Measurements from ENCODE around the gene DPYSL4. TPM values are rescaled to one million over a fixed set of nuclear protein-coding genes. Genes with fewer than 3 reads are reported as not detected.

DPYSL4 gene
- total RNA-seq, 2 donors from 2014 or later: 0.28 TPM; not detected in 1

DNA sequence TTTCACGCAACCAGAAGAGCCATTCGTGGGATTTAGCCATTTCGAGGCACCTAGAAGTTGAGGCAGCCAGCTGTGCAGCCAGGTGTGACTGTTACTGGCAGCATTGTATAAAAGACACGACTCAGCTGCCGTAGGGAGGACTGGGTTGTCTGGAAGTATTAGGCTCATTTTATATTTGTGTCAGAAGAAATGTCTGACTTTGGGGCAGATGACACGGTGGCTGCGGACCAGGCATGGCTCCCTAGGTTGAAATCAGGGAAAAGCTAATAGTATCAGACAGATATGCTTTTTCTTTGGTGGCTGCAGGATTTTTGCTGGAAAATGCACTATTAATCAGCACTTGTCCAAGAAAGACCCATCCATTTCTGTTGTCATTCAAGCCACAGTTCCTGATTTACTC lies 4.2 kb upstream of the DPYSL4 start:
- TF ChIP-seq, protein P1, sequence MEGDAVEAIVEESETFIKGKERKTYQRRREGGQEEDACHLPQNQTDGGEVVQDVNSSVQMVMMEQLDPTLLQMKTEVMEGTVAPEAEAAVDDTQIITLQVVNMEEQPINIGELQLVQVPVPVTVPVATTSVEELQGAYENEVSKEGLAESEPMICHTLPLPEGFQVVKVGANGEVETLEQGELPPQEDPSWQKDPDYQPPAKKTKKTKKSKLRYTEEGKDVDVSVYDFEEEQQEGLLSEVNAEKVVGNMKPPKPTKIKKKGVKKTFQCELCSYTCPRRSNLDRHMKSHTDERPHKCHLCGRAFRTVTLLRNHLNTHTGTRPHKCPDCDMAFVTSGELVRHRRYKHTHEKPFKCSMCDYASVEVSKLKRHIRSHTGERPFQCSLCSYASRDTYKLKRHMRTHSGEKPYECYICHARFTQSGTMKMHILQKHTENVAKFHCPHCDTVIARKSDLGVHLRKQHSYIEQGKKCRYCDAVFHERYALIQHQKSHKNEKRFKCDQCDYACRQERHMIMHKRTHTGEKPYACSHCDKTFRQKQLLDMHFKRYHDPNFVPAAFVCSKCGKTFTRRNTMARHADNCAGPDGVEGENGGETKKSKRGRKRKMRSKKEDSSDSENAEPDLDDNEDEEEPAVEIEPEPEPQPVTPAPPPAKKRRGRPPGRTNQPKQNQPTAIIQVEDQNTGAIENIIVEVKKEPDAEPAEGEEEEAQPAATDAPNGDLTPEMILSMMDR (IDR thresholded peaks at IDR 0.05): no peak
- Histone ChIP-seq H3K27me3 (replicated peaks; ENCODE audit: insufficient read depth) (peaks cover 9% of the 10 kb centered on the region), H3K4me3 (no peak overlapping the region), H3K4me1 (ENCODE audit: control insufficient read depth in 1 of 2, low read depth in 2 of 2) (peaks cover 7 to 19% of the 10 kb centered on the region in 2 donors), H3K27ac (no peak overlapping the region), H3K36me3 (no peaks in the 10 kb centered on the region), H3K9me3 (no peaks in the 10 kb centered on the region)
- DNase-seq (ENCODE audit: low spot score) (no peak), ATAC-seq (ENCODE audit: insufficient number of reproducible peaks, low FRiP score, low read depth) (no peak)

DNA sequence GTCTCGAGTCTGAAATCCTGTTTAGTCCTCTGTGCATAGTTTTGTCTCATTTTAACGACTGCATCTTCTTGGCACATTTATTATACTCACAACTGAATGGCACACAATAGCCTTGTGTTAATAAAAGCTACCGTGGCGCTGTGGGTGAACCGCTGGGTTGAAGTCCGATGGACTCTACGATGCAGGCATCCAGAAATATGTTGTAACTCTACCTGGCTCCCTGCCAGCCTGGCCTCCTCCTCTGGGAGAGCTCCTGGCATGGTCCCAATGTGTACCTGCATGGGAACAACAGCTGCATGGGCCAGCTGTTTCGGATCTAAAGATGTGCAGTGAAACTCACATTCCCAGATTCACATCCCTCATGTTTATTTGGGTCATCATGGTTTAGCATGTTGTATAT lies 3.7 kb upstream of the DPYSL4 start:
- H3K4me3 ChIP-seq: no peak overlapping the region
- no peaks in the 10 kb centered on the region for H3K36me3 ChIP-seq
- TF ChIP-seq, protein P1 (IDR thresholded peaks at IDR 0.05): no peak
- H3K27me3 ChIP-seq (replicated peaks; ENCODE audit: insufficient read depth): peaks cover 13% of the 10 kb centered on the region
- no peaks in the 10 kb centered on the region for H3K9me3 ChIP-seq
- ATAC-seq (ENCODE audit: insufficient number of reproducible peaks, low FRiP score, low read depth) (no peak), DNase-seq (ENCODE audit: low spot score) (no peak)
- H3K27ac ChIP-seq: no peak overlapping the region
- peaks cover 7 to 23% of the 10 kb centered on the region in 2 donors for H3K4me1 ChIP-seq (ENCODE audit: control insufficient read depth in 1 of 2, low read depth in 2 of 2)

DNA sequence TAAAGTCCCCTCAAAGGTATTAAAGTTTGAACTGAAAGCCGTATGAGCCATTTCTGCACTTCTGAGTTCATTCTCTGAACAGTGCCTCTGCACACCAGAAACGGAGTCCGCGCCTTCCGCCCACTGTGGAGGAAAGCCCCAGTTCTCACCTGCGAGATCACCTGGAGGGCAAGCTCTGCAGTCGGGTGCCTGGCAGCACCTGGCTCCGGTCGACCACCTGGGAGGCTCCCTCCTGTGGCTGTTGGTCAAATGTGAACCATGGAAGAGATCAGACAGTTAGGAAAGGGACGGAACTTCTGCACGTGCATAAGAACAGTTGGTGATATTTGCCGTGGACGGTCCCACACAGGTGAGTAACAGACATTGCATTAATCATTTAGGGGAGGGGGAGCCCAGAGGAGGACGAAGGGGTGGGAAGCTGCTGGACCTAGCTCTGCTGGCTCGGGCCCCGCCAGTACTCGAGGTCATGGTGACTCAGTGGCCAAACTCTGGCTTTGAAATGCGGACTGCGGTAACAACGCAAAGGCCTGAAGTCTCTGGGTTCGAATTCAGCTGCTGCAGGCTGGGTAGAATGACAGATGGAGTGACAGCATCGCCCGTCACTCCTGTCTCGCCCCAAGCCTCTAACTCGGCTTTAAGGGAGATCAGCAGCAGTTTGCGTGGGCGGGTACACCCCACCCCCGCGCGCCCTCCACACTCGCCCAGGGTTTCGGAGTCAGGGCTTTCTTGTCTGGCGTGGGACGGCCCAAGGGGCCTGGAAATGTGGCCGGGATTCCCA lies 1.7 kb upstream of the DPYSL4 start:
- DNase-seq (ENCODE audit: low spot score) (no peak), ATAC-seq (ENCODE audit: insufficient number of reproducible peaks, low FRiP score, low read depth) (no peak)
- H3K36me3 ChIP-seq: no peaks in the 10 kb centered on the region
- H3K9me3 ChIP-seq: no peaks in the 10 kb centered on the region
- H3K27me3 ChIP-seq (replicated peaks; ENCODE audit: insufficient read depth): peaks cover 13% of the 10 kb centered on the region
- peaks cover 7 to 23% of the 10 kb centered on the region in 2 donors for H3K4me1 ChIP-seq (ENCODE audit: control insufficient read depth in 1 of 2, low read depth in 2 of 2)
- TF ChIP-seq, protein P1 (IDR thresholded peaks at IDR 0.05): no peak
- H3K27ac ChIP-seq: no peak overlapping the region
- H3K4me3 ChIP-seq: no peak overlapping the region

DNA sequence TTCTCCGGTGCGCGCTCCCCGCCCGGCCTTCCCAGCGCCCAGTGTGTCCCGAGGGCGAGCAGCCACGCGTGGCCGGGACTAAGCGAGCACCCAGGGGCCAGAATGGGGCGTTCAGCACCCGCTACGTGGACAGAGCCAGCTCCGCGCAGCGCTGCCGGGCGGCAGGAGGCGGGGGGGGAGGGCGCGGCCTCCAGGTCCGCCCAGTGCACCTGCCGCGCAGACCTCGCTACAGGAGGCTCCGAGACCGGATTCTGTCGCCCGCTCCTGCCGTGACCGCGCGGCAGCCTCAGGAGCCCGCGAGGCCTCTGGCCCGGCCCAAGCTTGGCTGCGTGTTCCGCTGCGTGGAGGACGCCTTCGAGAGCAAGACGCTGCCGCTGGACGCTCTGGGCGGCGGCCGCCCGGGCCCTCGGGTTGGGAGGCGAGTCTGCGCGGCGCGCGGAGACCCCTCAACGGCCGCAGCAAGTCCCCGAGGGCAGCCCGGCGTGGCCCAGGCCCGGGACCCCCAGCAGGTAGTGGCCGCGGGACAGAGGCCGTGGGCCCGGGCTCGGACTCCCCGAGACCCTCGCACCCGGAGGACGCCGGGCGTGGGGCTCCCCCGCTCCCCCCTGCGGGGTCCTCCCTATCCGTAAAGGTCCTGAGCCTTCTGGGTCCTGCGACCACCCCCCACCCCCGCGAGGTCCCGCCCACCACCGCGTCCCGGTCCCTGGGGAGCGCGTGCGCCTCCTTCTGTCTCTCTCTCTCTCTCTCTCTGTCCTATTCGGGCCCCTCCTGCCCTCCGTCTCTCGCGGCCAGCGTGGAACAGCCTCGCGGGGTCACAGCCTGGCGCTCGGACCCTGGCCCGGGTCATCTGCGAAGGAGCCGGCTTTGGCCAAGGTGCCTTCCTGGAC lies 904 bp upstream of the DPYSL4 start:
- Histone ChIP-seq H3K4me3 (peak overlapping the region; percentile 61), H3K27me3 (replicated peaks; ENCODE audit: insufficient read depth) (peaks cover 13% of the 10 kb centered on the region), H3K36me3 (no peaks in the 10 kb centered on the region), H3K9me3 (no peaks in the 10 kb centered on the region), H3K4me1 (ENCODE audit: control insufficient read depth in 1 of 2, low read depth in 2 of 2) (peaks cover 7 to 23% of the 10 kb centered on the region in 2 donors), H3K27ac (no peak overlapping the region)
- DNase-seq (ENCODE audit: low spot score) (no peak), ATAC-seq (ENCODE audit: insufficient number of reproducible peaks, low FRiP score, low read depth) (no peak)
- TF ChIP-seq, protein P1 (IDR thresholded peaks at IDR 0.05): no peak
